K562 (cell line): ENCODE data around the gene UBN1.

Experiments
- CHD2 ChIP-seq: IDR thresholded peaks from 2 replicates; pipeline ENCODE4 v1.6.1; 2011; ENCODE audit warnings: low read depth, low read length
- NR2C2 ChIP-seq, 2 experiments: fragments of 200-800 bp in 1 of 2; sonication (Bioruptor generic) in 1 of 2; sonication (generic) in 1 of 2; formaldehyde crosslinking in 1 of 2; IDR thresholded peaks; 2 replicates each; pipeline versions ENCODE4 v1.6.1 to v1.8.0; 2016 to 2022; ENCODE audit warnings: mild to moderate bottlenecking in 1 of 2, missing compliant biosample characterization in 1 of 2, missing genetic modification characterization in 1 of 2, missing genetic modification reagents in 1 of 2
- TF ChIP-seq, protein P1 (sequence below), 3 experiments: IDR thresholded peaks in 2 of 3; conservative IDR thresholded peaks in 1 of 3; 2 replicates each; pipeline ENCODE4 v1.5.1; 2011 to 2012; ENCODE audit warnings: low read length in 3 of 3, mild to moderate bottlenecking in 3 of 3, control low read depth in 2 of 3, improper control_type of control experiment in 1 of 3, inconsistent platforms in 1 of 3, low read depth in 1 of 3, mixed read lengths in 1 of 3, moderate library complexity in 1 of 3; ENCODE audit not compliant: insufficient read depth in 2 of 3

DNA sequence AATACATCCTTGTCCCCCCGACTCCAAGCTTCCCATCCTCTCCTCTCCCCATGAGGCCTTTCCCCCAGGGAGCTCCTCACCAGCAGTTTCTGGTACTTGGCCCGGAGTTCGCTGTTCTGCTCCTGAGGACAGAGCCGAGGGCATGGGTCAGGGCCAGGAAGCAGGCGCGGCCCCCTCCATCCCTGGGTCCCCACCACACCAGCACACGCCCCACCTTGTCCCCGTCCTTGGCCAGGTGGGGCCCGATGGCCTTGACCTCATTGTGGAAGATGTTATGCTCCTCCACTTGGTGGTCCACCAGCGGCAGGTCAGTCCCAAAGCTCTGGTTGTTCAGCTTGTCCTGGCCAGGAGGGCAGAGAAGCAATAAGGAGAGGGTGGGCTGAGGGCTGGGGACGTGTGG is 53.5 kb downstream of the UBN1 start:
- no peak for TF ChIP-seq NR2C2 (CRISPR knock-in tag; IDR thresholded peaks at IDR 0.05)
- no peak for TF ChIP-seq NR2C2 (tag; IDR thresholded peaks at IDR 0.05)
- TF ChIP-seq, protein P1, sequence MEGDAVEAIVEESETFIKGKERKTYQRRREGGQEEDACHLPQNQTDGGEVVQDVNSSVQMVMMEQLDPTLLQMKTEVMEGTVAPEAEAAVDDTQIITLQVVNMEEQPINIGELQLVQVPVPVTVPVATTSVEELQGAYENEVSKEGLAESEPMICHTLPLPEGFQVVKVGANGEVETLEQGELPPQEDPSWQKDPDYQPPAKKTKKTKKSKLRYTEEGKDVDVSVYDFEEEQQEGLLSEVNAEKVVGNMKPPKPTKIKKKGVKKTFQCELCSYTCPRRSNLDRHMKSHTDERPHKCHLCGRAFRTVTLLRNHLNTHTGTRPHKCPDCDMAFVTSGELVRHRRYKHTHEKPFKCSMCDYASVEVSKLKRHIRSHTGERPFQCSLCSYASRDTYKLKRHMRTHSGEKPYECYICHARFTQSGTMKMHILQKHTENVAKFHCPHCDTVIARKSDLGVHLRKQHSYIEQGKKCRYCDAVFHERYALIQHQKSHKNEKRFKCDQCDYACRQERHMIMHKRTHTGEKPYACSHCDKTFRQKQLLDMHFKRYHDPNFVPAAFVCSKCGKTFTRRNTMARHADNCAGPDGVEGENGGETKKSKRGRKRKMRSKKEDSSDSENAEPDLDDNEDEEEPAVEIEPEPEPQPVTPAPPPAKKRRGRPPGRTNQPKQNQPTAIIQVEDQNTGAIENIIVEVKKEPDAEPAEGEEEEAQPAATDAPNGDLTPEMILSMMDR (IDR thresholded peaks at IDR 0.05 in 2 of 3, conservative IDR thresholded peaks at IDR 0.05 in 1 of 3; ENCODE audit: insufficient read depth in 2 of 3, low read depth in 1 of 3, low read length in 3 of 3), result no peak
- TF ChIP-seq CHD2, result no peak
